ENCODE data around the gene UGGT1.
A peak's percentile ranks its signal among the peaks of the same experiment; 100 is the strongest.

The UGGT1 gene

GRCh38 chr2:128233790-128234395 lies 142.9 kb downstream of the UGGT1 start:
- Mint-ChIP-seq H3K27ac (no peak overlapping the region), H3K4me1 (ENCODE audit: low read depth) (peaks cover 3% of the 10 kb centered on the region), H3K9me3 (no peaks in the 10 kb centered on the region), H3K4me3 (peak overlapping the region; percentile 79), H3K36me3 (ENCODE audit: low read depth) (no peaks in the 10 kb centered on the region), H3K27me3 (ENCODE audit: low read depth) (peaks cover 9% of the 10 kb centered on the region)
- DNase-seq (ENCODE audit: low spot score), result no peak

- no peak overlapping the region for H3K4me3 Mint-ChIP-seq
- peaks cover 3% of the 10 kb centered on the region for H3K4me1 Mint-ChIP-seq (ENCODE audit: low read depth)
- H3K36me3 Mint-ChIP-seq (ENCODE audit: low read depth), result no peaks in the 10 kb centered on the region
- no peak for DNase-seq (ENCODE audit: low spot score)
- no peak overlapping the region for H3K27ac Mint-ChIP-seq
- H3K27me3 Mint-ChIP-seq (ENCODE audit: low read depth), result peaks cover 7% of the 10 kb centered on the region
- no peaks in the 10 kb centered on the region for H3K9me3 Mint-ChIP-seq
These were observed 143.6 kb downstream of the UGGT1 start for GRCh38 chr2:128234613-128235012.

GRCh38 chr2:128235581-128235980 lies 144.6 kb downstream of the UGGT1 start:
- H3K9me3 Mint-ChIP-seq, result no peaks in the 10 kb centered on the region
- no peak overlapping the region for H3K4me3 Mint-ChIP-seq
- H3K36me3 Mint-ChIP-seq (ENCODE audit: low read depth), result no peaks in the 10 kb centered on the region
- no peak for DNase-seq (ENCODE audit: low spot score)
- H3K4me1 Mint-ChIP-seq (ENCODE audit: low read depth), result peaks cover 3% of the 10 kb centered on the region
- H3K27ac Mint-ChIP-seq, result no peak overlapping the region
- H3K27me3 Mint-ChIP-seq (ENCODE audit: low read depth), result peaks cover 7% of the 10 kb centered on the region

GRCh38 chr2:128236491-128237035 lies 145.6 kb downstream of the UGGT1 start:
- Mint-ChIP-seq H3K9me3 (no peaks in the 10 kb centered on the region), H3K4me1 (ENCODE audit: low read depth) (peaks cover 3% of the 10 kb centered on the region), H3K36me3 (ENCODE audit: low read depth) (no peaks in the 10 kb centered on the region), H3K27me3 (ENCODE audit: low read depth) (peaks cover 4% of the 10 kb centered on the region), H3K4me3 (no peak overlapping the region), H3K27ac (no peak overlapping the region)
- no peak for DNase-seq (ENCODE audit: low spot score)

GRCh38 chr2:128237081-128237534 lies 146.1 kb downstream of the UGGT1 start:
- Mint-ChIP-seq H3K4me1 (ENCODE audit: low read depth) (peaks cover 3% of the 10 kb centered on the region), H3K27ac (no peak overlapping the region), H3K4me3 (no peak overlapping the region), H3K36me3 (ENCODE audit: low read depth) (no peaks in the 10 kb centered on the region), H3K27me3 (ENCODE audit: low read depth) (peaks cover 6% of the 10 kb centered on the region), H3K9me3 (no peaks in the 10 kb centered on the region)
- no peak for DNase-seq (ENCODE audit: low spot score)

GRCh38 chr2:128237911-128238697 lies 147.1 kb downstream of the UGGT1 start:
- Mint-ChIP-seq H3K27ac (no peak overlapping the region), H3K9me3 (no peaks in the 10 kb centered on the region), H3K4me3 (no peak overlapping the region), H3K27me3 (ENCODE audit: low read depth) (peaks cover 10% of the 10 kb centered on the region), H3K4me1 (ENCODE audit: low read depth) (peaks cover 3% of the 10 kb centered on the region), H3K36me3 (ENCODE audit: low read depth) (no peaks in the 10 kb centered on the region)
- no peak for DNase-seq (ENCODE audit: low spot score)

- Mint-ChIP-seq H3K4me1 (ENCODE audit: low read depth) (no peaks in the 10 kb centered on the region), H3K4me3 (no peak overlapping the region), H3K27ac (no peak overlapping the region), H3K9me3 (no peaks in the 10 kb centered on the region), H3K36me3 (ENCODE audit: low read depth) (no peaks in the 10 kb centered on the region), H3K27me3 (ENCODE audit: low read depth) (peaks cover 16% of the 10 kb centered on the region)
- DNase-seq (ENCODE audit: low spot score), result no peak
These were observed 150.9 kb downstream of the UGGT1 start for GRCh38 chr2:128241896-128242295.

All from T-helper 2 cell treated with Interferon-gamma antibody and Interleukin-4, amounts not matched to agents 5 μg/mL and 100 μg/mL, for 36 hours (primary cell).